Measurements from ENCODE around the gene ELK1.
"Not testable (repeated sequence)": the region's sequence is repeated elsewhere in the genome, so short reads cannot be mapped to it uniquely, and the experiment has no call there.

Gene ELK1, protein sequence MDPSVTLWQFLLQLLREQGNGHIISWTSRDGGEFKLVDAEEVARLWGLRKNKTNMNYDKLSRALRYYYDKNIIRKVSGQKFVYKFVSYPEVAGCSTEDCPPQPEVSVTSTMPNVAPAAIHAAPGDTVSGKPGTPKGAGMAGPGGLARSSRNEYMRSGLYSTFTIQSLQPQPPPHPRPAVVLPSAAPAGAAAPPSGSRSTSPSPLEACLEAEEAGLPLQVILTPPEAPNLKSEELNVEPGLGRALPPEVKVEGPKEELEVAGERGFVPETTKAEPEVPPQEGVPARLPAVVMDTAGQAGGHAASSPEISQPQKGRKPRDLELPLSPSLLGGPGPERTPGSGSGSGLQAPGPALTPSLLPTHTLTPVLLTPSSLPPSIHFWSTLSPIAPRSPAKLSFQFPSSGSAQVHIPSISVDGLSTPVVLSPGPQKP

DNA sequence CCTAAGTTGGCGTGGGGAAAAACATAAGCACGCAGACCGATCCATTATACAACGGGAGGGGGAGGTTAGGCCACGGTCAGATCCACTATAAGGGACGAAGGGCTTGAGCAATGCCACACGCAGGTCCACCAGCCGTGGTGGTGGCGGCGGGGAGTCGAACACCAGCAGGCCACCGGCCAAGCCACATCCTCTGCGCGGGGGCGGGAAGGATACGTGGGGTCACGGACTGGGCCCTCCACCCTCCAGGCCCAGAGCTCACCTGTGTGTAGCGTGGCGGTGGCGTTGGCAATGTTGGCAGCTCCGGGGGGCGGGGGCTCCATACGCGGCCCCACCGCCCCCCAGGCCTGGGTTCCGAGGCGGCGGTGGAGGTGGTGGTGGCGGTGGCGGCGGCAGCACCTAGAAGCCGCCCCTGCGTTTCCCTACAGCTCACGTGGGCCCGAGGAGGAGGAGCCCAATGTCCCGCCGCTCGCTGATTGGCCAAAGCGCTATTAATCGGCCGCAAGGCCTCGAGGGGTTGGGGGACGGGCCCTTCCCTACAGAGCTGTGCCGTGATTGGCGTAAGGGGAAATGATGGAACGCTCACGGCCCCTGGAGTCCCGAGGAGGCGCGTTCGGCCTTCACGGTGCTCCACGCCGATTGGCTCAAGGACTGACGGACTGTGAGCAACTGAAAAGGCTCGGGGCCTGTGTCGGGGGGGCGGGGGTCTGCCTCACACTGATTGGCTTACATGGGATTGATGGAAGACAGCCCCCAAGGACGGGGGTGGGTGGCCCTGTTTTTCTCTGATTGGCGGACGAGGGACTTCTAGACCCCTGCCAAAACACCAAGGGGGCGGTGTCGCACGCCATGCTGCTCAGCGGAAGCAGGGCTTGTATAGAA is at the start of gene ELK1:
ELK1 (minus strand) TSS at position 400 of the 879 bp plus-strand sequence. CDS start 9,122 bp downstream, outside the sequence.
- ATAC-seq (peak; percentile 96), DNase-seq (peak; percentile 85)

DNA sequence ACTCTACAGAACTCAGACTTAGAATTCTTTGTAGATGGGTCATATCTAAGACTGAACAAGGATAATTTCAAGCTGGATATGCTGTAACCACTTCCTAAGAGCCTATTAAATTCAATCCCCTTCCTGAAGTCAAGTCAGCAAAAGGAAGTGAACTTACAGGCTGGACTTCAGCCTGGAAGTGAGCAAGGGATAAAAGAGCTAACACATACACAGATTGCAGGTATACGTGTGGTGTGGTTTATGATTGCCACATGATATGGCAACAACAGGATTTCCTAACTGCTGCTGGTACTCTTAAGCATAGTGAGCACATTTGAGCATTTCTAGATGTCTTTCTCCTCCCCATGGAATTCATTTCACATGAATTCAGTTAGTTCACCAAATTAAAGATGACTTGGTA is 46.8 kb upstream of the ELK1 start:
- ATAC-seq (no peak), DNase-seq (no peak)

DNA sequence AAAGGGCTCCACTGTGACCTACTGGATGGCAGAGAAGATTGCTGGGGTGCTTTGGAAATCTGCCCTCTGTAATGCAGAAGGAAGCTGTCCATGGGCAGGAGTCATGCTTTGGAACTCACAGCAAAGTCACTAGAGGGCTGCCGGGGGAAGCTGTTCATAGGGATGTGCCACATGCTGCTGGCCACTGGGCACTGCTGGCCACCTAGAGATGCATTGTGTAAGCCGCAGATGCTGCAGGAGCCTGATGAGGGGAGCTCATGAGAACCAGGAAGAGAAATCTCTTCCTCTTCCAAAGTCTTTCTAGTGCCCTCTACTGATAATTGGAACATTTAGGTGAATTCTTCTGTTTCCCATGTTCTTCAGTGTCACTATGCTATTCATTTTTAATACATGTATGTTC is 39.8 kb upstream of the ELK1 start:
- no peak for ATAC-seq
- DNase-seq = no peak

DNA sequence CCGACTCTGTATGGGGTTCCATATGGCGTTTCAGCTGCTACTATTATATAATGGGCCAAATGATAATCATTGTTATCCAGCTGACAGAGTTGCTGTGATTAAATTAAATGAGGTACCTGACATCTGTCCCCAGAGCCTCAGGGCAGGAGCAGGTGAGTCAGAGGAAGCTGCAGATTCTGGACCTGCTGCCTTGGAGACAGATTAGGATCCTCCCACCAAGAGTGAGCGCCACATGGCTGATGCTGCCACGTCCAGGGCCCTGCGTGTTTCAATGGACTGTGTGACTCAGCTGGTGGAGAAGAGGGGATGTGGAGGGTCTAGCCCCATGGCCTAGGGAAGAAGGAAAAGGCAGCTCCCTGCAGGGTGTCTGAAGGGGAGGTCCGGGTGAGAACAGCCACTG is 36.9 kb upstream of the ELK1 start:
- ATAC-seq = no peak
- no peak for DNase-seq

DNA sequence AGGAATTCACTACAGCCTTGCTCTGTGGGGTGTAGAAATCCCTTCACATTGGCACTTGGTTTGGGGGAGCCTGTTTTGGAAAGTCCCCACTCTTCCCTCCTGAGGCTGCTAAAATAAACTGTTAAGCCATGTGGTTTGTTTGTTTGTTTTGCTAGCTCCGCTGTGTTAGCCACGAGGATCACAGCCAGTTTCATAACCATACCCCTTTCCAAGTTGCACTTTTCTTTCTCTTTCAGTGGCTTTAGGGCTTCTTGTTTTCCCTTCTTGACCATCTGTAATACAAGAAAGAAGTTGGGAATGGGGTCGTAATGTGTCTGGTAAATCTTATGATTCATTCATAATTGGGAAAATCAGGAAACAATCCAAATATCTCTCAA is 33.5 kb upstream of the ELK1 start:
- DNase-seq = no peak
- no peak for ATAC-seq

DNA sequence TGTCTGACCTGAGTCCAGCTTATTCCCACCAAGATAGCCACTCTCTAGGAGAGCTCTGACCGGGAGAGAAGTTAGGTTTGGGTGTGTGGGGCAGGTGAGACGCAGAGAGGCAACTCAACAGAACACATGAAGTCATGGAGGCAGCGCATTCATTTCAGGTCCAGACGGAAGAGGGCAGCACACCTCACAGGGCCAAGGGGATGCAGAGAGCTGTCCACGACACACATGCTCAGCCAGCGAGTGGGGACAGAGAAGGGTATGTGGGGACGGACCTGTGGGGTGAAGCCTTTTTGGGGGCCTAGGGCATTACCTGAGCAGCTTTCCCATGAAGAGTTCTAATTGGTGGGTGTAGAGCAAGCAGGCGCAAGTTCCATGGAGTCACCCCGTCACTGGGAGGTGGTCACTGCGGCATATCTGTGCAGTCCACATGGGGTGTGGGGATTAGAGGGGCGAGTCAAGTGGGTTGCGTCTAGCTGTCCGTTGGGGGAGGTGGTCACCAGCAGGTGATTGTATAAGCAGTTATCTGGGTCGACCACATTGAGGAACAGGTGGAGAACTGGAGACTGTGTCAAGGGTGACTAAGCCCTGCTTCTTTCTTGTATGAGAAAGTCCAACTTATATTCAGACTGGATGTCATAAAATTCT is 32.9 kb upstream of the ELK1 start:
- DNase-seq = no peak
- ATAC-seq = no peak

DNA sequence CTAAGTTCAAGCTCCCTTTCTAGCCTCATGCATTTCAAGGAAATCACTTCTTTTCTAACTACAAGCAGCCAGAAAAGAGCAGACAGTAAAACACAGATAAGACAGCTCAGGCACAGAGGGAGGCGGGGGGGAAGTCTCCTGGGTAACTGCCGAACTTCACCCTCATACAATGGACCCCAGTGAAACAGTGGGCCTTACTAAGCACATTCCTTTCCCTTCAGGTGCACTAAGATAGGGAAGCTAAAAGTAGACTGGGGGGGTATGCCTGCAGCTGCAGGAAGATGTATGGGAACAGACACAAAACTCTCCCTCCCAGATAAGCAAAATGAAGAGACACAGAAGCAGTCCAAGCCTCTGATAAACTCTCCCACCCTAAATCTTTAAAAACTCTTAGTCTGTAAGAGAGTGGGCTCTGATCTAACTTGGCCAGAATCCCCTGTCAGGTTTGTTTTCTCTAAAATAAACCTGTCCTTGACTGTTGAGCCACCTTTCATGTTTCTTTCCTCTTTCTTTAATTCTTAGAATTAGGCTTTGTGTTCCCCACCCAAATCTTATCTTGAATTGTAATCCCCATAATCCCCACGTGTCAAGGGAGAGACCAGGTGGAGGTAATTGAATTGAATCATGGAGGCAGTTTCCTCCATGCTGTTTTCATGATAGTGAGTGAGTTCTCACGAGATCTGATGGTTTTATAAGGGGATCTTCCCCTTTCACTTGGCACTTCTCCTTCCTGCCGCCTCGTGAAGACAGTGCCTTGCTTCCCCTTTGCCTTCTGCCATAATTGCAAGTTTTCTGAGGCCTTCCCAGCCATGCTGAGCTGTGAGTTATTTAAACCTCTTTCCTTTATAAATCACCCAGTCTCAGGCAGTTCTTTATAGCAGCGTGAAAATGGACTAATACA is 25.8 kb upstream of the ELK1 start:
- DNase-seq, ATAC-seq: not testable (repeated sequence)

DNA sequence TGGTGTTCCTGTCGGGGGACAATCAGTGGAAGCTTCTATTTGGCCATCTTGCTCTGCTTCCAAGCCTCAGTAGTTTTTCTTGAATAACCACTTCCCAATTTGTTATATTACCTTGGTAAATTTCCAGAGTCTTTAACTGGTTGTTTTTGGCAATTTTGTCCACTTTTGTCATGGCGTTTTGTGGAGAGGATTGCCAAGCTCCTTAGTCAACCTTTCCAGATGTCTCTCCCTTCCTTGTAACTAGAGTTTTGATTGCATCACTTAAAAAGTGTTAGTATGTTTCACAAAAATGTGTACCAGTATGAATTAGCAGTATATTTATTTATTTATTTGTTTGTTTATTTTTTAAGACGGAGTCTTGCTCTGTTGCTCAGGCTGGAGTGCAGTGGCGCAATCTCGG is 24.4 kb upstream of the ELK1 start:
- DNase-seq = no peak
- no peak for ATAC-seq

DNA sequence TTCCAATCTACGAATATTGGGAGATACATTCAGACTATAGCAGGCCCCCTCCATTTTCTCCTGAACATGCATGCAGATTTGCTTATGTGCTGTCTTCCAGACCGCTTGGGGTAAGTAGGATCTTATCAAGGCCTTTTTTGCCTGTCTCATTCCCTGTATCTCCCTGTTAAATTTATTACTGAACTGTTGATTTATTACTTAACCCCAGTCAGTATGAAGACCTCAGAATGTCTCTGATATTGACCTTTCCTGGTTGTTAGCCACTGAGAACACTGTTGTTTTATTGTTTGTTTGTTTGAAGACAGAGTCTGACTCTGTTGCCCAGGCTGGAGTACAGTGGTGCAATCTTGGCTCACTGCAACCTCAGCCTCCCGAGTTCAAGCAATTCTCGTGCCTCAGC is 15.4 kb upstream of the ELK1 start:
- not testable (repeated sequence) for DNase-seq

DNA sequence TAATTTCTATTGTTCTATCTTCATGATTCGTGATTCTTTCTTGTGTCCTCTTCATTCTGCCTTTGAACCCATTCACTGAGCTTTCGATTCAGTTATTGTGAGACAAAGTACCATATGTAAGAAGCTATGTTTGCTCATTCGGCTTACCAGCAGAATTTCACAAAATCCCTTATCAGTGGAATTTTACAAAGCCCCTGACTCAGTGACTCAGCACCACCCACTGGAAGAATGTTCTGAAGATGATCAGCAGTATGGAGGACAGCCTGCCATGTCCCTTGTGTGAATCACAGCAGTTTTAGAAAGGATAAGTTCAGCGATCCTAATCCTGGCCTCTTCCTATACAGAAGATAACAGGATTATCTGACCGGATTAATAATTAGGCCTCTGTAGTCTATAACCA is 14.4 kb upstream of the ELK1 start:
- ATAC-seq = no peak
- DNase-seq = no peak

More for the DNA sequence above, 15.4 kb upstream of the ELK1 start:
- ATAC-seq = not testable (repeated sequence)

DNA sequence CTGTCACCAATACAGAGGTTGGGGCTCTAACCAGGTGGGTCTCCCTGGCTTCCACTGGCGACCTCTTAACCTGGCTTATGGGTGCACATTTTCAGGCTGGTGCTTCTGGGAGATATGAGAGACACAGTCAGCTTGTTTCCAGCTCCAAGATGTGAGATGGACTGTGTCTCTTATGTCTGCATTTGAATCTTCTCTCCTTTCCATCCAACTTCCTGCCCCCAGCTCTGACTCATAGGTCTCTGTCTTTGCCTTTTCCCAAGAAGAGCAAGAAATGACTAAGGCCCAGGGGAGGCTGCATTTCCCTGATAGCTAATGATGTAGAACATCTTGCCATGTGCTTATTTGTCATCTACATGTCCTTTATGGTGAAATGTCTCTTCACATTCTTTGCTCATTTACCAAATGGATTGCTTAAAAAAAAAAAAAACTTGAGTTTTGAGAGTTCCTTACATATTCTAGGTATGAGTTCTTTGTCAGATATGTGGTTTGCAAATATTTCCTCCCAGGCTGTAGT is 11.8 kb upstream of the ELK1 start:
- DNase-seq (peak; percentile 54), ATAC-seq (peak; percentile 55)

DNA sequence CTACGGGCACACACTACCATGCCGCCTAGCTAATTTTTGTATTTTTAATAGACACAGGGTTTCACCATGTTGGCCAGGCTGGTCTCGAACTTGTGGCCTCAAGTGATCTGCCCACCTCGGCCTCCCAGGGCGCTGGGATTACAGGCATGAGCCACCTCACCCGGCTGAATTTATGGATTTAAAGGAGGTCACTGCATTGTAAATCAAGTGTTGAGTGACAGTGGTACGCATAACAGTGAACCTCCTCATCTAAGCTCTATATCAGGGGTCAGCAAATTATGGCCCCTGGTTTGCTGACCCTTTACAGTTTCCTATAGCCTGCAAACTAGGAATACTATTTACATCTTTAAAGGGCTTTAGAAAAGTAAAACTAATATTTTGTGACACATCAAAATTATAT is 11.2 kb upstream of the ELK1 start:
- DNase-seq (no peak), ATAC-seq (no peak)

DNA sequence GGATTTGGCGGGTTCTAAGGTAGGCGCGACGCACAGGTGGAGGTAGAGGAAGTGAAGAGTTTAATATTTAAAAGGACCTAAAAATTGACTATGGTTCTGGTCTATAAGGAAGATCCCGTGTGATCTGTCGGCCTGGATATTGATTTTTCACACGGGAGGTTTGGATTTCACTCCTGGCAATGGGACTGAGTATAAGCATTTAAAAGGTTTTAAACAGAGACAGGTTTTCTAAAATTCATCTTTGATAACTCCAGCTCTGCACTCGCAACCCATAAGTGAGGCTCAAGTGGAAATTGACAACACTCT is 9.0 kb upstream of the ELK1 start:
- ATAC-seq (no peak), DNase-seq (no peak)

DNA sequence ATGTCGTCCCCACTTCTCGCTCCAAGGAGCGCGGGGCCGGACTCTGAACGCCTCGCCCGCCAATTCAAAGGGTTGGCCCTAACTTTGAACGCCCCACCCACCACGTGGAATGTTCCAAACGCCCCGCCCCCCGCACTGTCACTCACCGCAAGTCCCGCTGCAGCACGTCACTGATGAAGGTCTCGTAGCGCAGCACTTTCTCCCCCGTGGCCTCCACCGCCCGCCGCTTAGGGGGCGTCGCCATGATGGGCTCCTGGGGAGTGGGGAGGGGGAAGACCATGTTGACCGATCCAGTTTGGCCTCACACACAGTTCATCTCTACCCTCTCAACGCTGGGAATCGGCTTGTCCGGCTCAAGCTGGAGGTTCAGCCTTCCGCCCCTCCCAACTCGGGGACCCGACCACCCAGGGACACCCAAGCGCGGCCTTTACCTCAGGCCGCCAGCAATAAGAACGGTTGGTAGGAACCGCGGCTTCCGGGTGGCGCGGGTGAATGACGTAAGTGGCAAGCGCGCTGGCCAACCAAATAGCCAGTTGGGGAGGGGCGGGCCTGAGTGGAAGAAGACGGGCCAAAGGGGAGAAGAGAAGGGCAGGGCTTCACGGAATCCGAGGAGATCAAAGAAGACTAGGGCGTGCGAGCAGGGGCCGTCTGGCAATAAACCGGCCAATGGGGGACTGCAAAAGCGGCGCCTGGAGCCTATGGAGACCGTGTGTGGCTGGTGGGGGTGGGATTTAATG is 8.5 kb upstream of the ELK1 start, which contains the start of gene UXT:
UXT (minus strand) TSS at position 497 of the 737 bp plus-strand sequence; CDS start at position 244, 253 bp downstream.
- ATAC-seq (peak; percentile 88), DNase-seq (peak; percentile 92)

DNA sequence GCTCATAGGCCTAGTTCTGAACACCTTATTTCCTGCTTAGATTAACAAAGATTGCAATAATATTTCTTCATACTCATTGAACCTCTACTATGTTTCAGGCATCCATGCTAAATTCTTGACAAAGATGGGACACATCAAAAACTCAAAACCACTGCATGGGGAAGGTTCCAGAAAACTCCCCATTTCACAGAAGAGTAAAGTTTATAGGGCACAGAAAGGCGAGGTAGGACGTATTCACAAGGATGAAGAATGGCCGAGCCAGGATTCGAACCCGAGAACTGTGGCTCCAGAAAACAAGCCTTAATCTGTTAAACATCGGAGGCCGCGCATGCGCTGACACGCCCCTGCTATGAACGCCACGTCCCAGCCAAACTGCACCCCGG is 7.9 kb upstream of the ELK1 start:
- DNase-seq (no peak), ATAC-seq (no peak)

DNA sequence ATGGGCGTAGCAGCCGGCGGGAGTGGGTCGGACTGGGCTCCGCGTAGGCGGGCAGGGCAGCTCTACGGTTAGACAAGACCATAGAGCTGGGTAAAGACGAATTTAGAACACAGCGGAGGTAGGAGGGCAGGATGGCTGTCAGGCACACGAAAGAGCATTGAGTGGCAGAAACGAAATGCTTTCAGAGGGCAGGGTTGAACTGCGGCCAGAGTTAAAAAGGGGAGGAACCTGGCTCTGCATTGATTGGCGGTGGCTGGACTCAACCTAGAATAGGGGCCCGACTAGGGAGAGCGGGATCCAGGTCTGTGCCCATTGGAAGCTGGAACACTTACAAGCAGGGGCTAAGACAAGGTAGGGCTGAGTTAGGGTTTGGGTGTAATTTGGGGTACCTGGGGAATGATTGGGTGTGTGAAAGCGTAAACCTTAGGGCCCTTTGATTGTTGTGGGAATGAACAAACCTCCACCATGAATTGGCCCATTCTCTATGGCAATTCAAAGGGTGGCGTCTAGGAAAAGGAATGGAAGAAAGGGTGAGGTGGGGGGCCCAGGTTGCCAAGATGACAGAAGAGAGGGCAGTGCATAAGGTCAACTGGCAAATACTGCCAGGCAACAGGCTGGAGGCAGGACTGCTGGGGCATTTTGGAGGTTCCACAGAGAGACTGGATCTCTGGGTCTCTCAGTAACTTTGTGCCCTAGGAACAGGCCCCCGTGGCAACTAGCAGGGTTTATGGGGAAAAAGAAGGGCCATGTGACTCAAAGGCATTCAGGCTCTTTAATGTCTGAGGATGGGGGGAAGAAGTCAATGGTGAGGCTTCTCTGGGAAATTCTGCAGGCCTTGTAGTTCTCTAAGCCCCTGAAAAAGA is 911 bp upstream of the ELK1 start:
- no peak for ATAC-seq
- DNase-seq = no peak

DNA sequence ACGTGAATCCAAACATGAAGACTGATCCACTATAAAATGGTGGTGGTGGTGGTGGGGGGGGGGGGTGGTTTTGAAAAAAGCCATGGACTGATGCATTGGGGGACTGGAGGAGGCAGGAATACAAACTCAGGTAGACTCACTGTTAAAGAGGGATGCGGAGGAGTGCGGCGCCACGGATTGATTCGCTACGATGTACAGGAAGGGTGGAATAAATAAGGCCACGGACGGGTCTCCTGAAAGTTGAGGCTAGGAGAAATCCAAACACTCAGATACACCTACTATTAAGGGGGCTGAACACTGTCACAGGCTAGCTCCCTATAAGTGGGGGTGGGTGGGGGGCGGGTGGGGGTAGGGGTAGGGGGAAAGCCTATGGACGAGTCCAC is 591 bp downstream of the ELK1 start:
- no peak for ATAC-seq
- no peak for DNase-seq

DNA sequence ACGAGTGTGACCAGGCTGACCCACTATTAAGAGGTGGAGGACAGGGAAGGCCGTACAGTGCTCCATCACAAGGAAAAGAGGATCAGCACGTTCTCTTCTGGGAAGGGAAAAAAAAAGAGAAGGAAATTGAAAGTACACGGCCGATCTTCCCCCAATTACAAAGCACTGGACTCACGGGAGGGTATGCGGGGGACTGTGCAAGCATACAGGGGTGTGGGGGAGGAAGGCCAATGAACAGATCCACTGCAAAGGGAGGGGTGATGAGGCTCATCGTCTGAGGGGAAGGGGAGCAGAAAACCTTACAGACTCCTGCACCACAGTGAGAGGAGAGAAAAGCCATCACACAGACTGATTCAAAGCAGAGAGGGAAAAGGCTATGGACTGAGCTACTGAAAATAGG is 1.1 kb downstream of the ELK1 start:
- DNase-seq = no peak
- no peak for ATAC-seq

DNA sequence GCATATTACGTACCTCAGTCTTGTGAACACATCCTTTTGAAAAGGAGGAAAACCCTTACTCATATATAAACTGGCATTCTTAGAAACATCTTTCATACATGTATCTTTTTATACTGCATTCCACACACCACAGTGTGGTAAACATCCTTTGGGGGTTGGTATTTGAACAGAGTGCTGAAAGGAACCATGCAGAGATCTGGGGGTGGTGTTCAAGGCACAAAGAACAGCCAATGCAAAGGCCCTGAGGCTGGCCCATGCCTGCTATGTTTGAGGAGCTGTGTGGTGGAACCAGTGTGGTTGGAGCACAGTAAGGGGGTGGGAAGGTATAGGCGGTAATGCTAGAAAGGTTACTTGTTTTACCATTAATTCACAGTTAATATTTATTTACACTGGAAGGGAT is 2.0 kb downstream of the ELK1 start:
- no peak for ATAC-seq
- DNase-seq = no peak

DNA sequence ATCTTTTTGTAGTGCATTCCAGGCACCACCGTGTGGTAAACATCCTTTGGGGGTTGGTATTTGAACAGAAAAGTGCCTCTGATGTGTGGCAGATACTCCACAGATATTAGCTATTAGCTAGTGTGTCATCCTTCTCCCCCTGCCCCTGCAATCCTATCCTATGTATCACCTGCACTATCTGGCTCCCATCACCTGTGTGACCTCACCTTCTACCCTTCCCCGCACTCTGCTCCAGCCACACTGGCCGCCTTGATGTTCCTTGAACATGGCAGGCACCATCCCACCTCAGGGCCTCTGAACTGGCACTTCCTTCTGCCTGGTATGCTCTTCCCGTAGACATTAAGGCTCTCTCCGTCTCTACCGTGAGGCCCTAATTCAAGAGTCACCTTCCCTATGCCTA is 3.7 kb downstream of the ELK1 start:
- DNase-seq (no peak), ATAC-seq (no peak)

Measured in stimulated activated naive CD8-positive, alpha-beta T cell treated with anti-CD3 and anti-CD28 coated beads, Interleukin-15, Interleukin-2, amounts not matched to agents 100 U/mL and 50 U/mL, for 24 hours (primary cell).